H9 (cell line): ENCODE results near the gene CEP192. TPM values are rescaled to one million over a fixed set of nuclear protein-coding genes. Genes with fewer than 3 reads are reported as not detected.

ENCODE experiments used
- DNase-seq: peaks from one replicate; pipeline ENCODE4 v3.0.0-alpha.2; 2017
- H2AFZ ChIP-seq: one replicate; pipeline ENCODE4 v1.6.1; 2013; ENCODE audit warnings: mild to moderate bottlenecking, low read length, control low read depth, moderate library complexity
- H2AK5ac ChIP-seq: 2 replicates; pipeline ENCODE4 v1.6.1; 2013; ENCODE audit warnings: low read length, control low read depth, mixed read lengths; ENCODE audit not compliant: insufficient read length
- H2BK120ac ChIP-seq: one replicate; pipeline ENCODE4 v1.6.1; 2013; ENCODE audit warnings: low read depth, mild to moderate bottlenecking, low read length, control low read depth, inconsistent platforms; ENCODE audit not compliant: poor library complexity, severe bottlenecking
- H2BK12ac ChIP-seq: 2 replicates; pipeline ENCODE4 v1.6.1; 2013; ENCODE audit warnings: low read length, control low read depth, mixed read lengths, low read depth; ENCODE audit not compliant: insufficient read length
- H2BK15ac ChIP-seq: 2 replicates; pipeline ENCODE4 v1.6.1; 2013; ENCODE audit warnings: low read depth, low read length, control low read depth
- H2BK20ac ChIP-seq: one replicate; pipeline ENCODE4 v1.6.1; 2013; ENCODE audit warnings: low read depth, mild to moderate bottlenecking, low read length, control low read depth, inconsistent platforms; ENCODE audit not compliant: poor library complexity, severe bottlenecking
- H2BK5ac ChIP-seq: 2 replicates; pipeline ENCODE4 v1.6.1; 2013; ENCODE audit warnings: low read length, control low read depth, mixed read lengths; ENCODE audit not compliant: insufficient read length
- H3K14ac ChIP-seq: 2 replicates; pipeline ENCODE4 v1.6.1; 2013; ENCODE audit warnings: low read length, control low read depth; ENCODE audit not compliant: insufficient read depth
- H3K18ac ChIP-seq: 2 replicates; pipeline ENCODE4 v1.6.1; 2013; ENCODE audit warnings: low read depth, mild to moderate bottlenecking, mixed read lengths, low read length, control low read depth; ENCODE audit not compliant: insufficient read length
- H3K23ac ChIP-seq: 2 replicates; pipeline ENCODE4 v1.6.1; 2013; ENCODE audit warnings: low read length, control low read depth, mixed read lengths, low read depth; ENCODE audit not compliant: insufficient read length
- H3K23me2 ChIP-seq: 2 replicates; pipeline ENCODE4 v1.6.1; 2013; ENCODE audit warnings: low read depth, mild to moderate bottlenecking, mixed read lengths, low read length, control low read depth; ENCODE audit not compliant: insufficient read length, poor library complexity, severe bottlenecking
- H3K27ac ChIP-seq: 2 replicates; pipeline ENCODE4 v1.5.1; 2013; ENCODE audit warnings: low read length, control low read depth, mixed read lengths, low read depth; ENCODE audit not compliant: insufficient read length
- H3K27me3 ChIP-seq: 2 replicates; pipeline ENCODE4 v1.6.1; 2013; ENCODE audit warnings: low read length, control low read depth, inconsistent platforms; ENCODE audit not compliant: insufficient read depth
- H3K4ac ChIP-seq: 2 replicates; pipeline ENCODE4 v1.6.1; 2013; ENCODE audit warnings: low read depth, mild to moderate bottlenecking, control low read depth, inconsistent platforms, low read length, moderate library complexity
- H3K4me1 ChIP-seq: 2 replicates; pipeline ENCODE4 v1.6.1; 2013; ENCODE audit warnings: low read length, control low read depth, inconsistent platforms; ENCODE audit not compliant: insufficient read depth
- H3K4me2 ChIP-seq: 2 replicates; pipeline ENCODE4 v1.6.1; 2013; ENCODE audit warnings: low read length, control low read depth, mixed read lengths; ENCODE audit not compliant: insufficient read length, insufficient read depth
- H3K56ac ChIP-seq: 2 replicates; pipeline ENCODE4 v1.6.1; 2013; ENCODE audit warnings: low read depth, mild to moderate bottlenecking, mixed read lengths, low read length, control low read depth; ENCODE audit not compliant: insufficient read length
- H3K79me1 ChIP-seq: 2 replicates; pipeline ENCODE4 v1.6.1; 2013; ENCODE audit warnings: low read depth, mild to moderate bottlenecking, moderate library complexity, low read length, control low read depth, inconsistent platforms; ENCODE audit not compliant: insufficient read depth, poor library complexity, severe bottlenecking
- H3K79me2 ChIP-seq: 2 replicates; pipeline ENCODE4 v1.6.1; 2013; ENCODE audit warnings: low read length, control low read depth, inconsistent platforms; ENCODE audit not compliant: insufficient read depth
- H3K9ac ChIP-seq: 2 replicates; pipeline ENCODE4 v1.6.1; 2013; ENCODE audit warnings: low read length, control low read depth, mixed read lengths; ENCODE audit not compliant: insufficient read length; ENCODE audit errors: extremely low read depth
- H3K9me3 ChIP-seq: one replicate; pipeline ENCODE4 v1.6.1; 2013; ENCODE audit warnings: low read depth, low read length, inconsistent platforms; ENCODE audit not compliant: control insufficient read depth
- H3T11ph ChIP-seq: one replicate; pipeline ENCODE4 v1.6.1; 2013; ENCODE audit warnings: mild to moderate bottlenecking, low read length, control low read depth, inconsistent platforms
- H4K20me1 ChIP-seq: one replicate; pipeline ENCODE4 v1.6.1; 2013; ENCODE audit not compliant: control insufficient read depth, insufficient read length, insufficient read depth
- H4K5ac ChIP-seq: 2 replicates; pipeline ENCODE4 v1.6.1; 2013; ENCODE audit warnings: low read depth, mild to moderate bottlenecking, mixed read lengths, low read length, control low read depth; ENCODE audit not compliant: insufficient read length
- H4K8ac ChIP-seq: replicated peaks from 2 replicates; pipeline ENCODE4 v1.6.1; 2013; ENCODE audit warnings: low read length, control low read depth, mixed read lengths, low read depth; ENCODE audit not compliant: insufficient read length
- H4K91ac ChIP-seq: 2 replicates; pipeline ENCODE4 v1.6.1; 2013; ENCODE audit warnings: low read depth, mild to moderate bottlenecking, moderate library complexity, mixed read lengths, low read length, control low read depth; ENCODE audit not compliant: insufficient read length
- H3K27ac Mint-ChIP-seq, 3 experiments: 2 replicates in 2 of 3; 3 replicates in 1 of 3; pipeline ENCODE4 v1.8.0; 2020 to 2021; ENCODE audit warnings: mixed read lengths in 3 of 3, mild to moderate bottlenecking in 1 of 3, moderate library complexity in 1 of 3
- H3K27me3 Mint-ChIP-seq: 2 replicates; pipeline ENCODE4 v1.8.0; 2021; ENCODE audit warnings: low read depth, mild to moderate bottlenecking, moderate library complexity, mixed read lengths
- H3K36me3 Mint-ChIP-seq, 3 experiments: 2 replicates in 2 of 3; 3 replicates in 1 of 3; pipeline ENCODE4 v1.8.0; 2020 to 2021; ENCODE audit warnings: low read depth in 3 of 3, mixed read lengths in 3 of 3; ENCODE audit not compliant: insufficient read depth in 1 of 3
- H3K4me1 Mint-ChIP-seq, 2 experiments: 2 replicates each; pipeline ENCODE4 v1.8.0; 2020; ENCODE audit warnings: mixed read lengths in 2 of 2
- H3K4me3 Mint-ChIP-seq, 2 experiments: 2 replicates in 1 of 2; 3 replicates in 1 of 2; pipeline ENCODE4 v1.8.0; 2020 to 2021; ENCODE audit warnings: mild to moderate bottlenecking in 2 of 2, mixed read lengths in 2 of 2, moderate library complexity in 1 of 2
- H3K9me3 Mint-ChIP-seq, 2 experiments: 2 replicates in 1 of 2; 3 replicates in 1 of 2; pipeline ENCODE4 v1.8.0; 2020; ENCODE audit warnings: mild to moderate bottlenecking in 2 of 2, mixed read lengths in 2 of 2, moderate library complexity in 1 of 2
- CTCF ChIP-seq: fragments of 200-600 bp; sonication (generic); conservative IDR thresholded peaks from 3 replicates; pipeline ENCODE4 v1.8.0; 2021; ENCODE audit warnings: antibody characterized with exemption, mild to moderate bottlenecking
- WGBS: extraction: QIAGEN DNeasy Blood & Tissue Kit; methylation state at CpG from one replicate; pipeline ENCODE4 v1.1.7; 2013; ENCODE audit warnings: missing lambda C conversion rate, low lambda C conversion rate, mixed read lengths; ENCODE audit not compliant: insufficient read length; ENCODE audit errors: extremely low coverage; 5-methylcytosine and 5-hydroxymethylcytosine counted together
- total RNA-seq: library from RNA; stranded (reverse); gene quantifications from 2 replicates; pipeline ENCODE4 v1.2.1, GENCODE V29; 2021

The CEP192 gene
- total RNA-seq, 1 experiment from 2014 or later: 23.5 TPM

GRCh38 chr18:13051950-13052349 is 60.8 kb downstream of the CEP192 start:
- H4K20me1 ChIP-seq: no peaks in the 10 kb centered on the region
- H2BK120ac ChIP-seq: no peak overlapping the region
- no peak overlapping the region for H3K27ac ChIP-seq
- H3K23me2 ChIP-seq: no peaks in the 10 kb centered on the region
- H2AK5ac ChIP-seq: no peak overlapping the region
- H3K4me2 ChIP-seq: no peak overlapping the region
- H3K4me3 Mint-ChIP-seq: no peak overlapping the region
- no peak overlapping the region for H3K4ac ChIP-seq
- H3K79me2 ChIP-seq: no peaks in the 10 kb centered on the region
- no peak overlapping the region for H3K27ac Mint-ChIP-seq
- no peak overlapping the region for H3K18ac ChIP-seq
- TF ChIP-seq CTCF: no peak
- no peaks in the 10 kb centered on the region for H3K27me3 Mint-ChIP-seq
- no peaks in the 10 kb centered on the region for H3K9me3 Mint-ChIP-seq
- H3K36me3 Mint-ChIP-seq: peaks cover 22 to 63% (median 61%) of the 10 kb centered on the region in 3 experiments; a peak in 6 of 7 replicates
- H3K79me1 ChIP-seq: no peaks in the 10 kb centered on the region
- no peak overlapping the region for H2BK12ac ChIP-seq
- no peak overlapping the region for H3T11ph ChIP-seq
- no peak overlapping the region for H3K23ac ChIP-seq
- H2BK15ac ChIP-seq: no peak overlapping the region
- H3K4me1 Mint-ChIP-seq: no peaks in the 10 kb centered on the region
- no peak for DNase-seq
- H3K4me1 ChIP-seq: no peaks in the 10 kb centered on the region
- H4K5ac ChIP-seq: no peak overlapping the region
- H3K56ac ChIP-seq: no peak overlapping the region
- H3K9ac ChIP-seq: no peak overlapping the region
- no peaks in the 10 kb centered on the region for H3K27me3 ChIP-seq
- no peaks in the 10 kb centered on the region for H3K9me3 ChIP-seq
- H2AFZ ChIP-seq: no peak overlapping the region
- no peak overlapping the region for H4K91ac ChIP-seq
- WGBS: no CpG with 5 or more reads among the region's 4 CpGs
- no peak overlapping the region for H4K8ac ChIP-seq
- H2BK20ac ChIP-seq: no peak overlapping the region
- H2BK5ac ChIP-seq: no peak overlapping the region
- no peak overlapping the region for H3K14ac ChIP-seq
